K562 (cell line): ENCODE results near the gene ABT1. TPM values are rescaled to one million over a fixed set of nuclear protein-coding genes. Genes with fewer than 3 reads are reported as not detected.
A peak's percentile ranks its signal among the peaks of the same experiment; 100 is the strongest.

Source experiments
- GMEB1 ChIP-seq: fragments of 250-450 bp; sonication (Bioruptor Pico); IDR thresholded peaks from 2 replicates; pipeline ENCODE4 v1.4.0; 2020; ENCODE audit warnings: mild to moderate bottlenecking
- RAD21 ChIP-seq, 2 experiments: fragments of 250-450 bp in 1 of 2; fragments of 450-650 bp in 1 of 2; sonication (Bioruptor Pico) in 1 of 2; formaldehyde crosslinking in 1 of 2; IDR thresholded peaks in 1 of 2; conservative IDR thresholded peaks in 1 of 2; 2 replicates each; pipeline versions ENCODE4 v1.4.0 to v1.8.0; 2020 to 2022; ENCODE audit warnings: mild to moderate bottlenecking in 2 of 2, moderate library complexity in 1 of 2
- ZC3H11A ChIP-seq: IDR thresholded peaks from 2 replicates; pipeline ENCODE4 v1.6.1; 2012; ENCODE audit warnings: low read depth, low read length, improper control_type of control experiment
- polyA plus RNA-seq, 8 experiments: library from polyadenylated mRNA; depleted of rRNA in 4 of 8; stranded (reverse) in 5 of 8; unstranded in 3 of 8; fragments of >200 nt; fragmentation: Nextera tagmentation in 2 of 8; fragmentation: Illumina TruSeq in 1 of 8; extraction: Ambion mirVana in 2 of 8; extraction: Trizol in 1 of 8; gene quantifications; 2 replicates each; pipeline versions ENCODE4 v1.2.1 to v1.2.3, GENCODE V29; 2011 to 2014; ENCODE audit warnings: inconsistent platforms in 1 of 8, missing spikeins in 1 of 8
- total RNA-seq, 7 experiments: library from RNA; depleted of rRNA in 6 of 7; stranded (reverse); fragments of >200 nt in 6 of 7; fragmentation: Illumina TruSeq in 2 of 7; extraction: Trizol in 2 of 7; gene quantifications; 2 replicates each; pipeline versions ENCODE4 v1.2.1 to v1.2.3, GENCODE V29; 2011 to 2021; ENCODE audit warnings: low replicate concordance in 1 of 7
- TF ChIP-seq, protein P1 (sequence below): fragments of 250-450 bp; sonication (Bioruptor Pico); IDR thresholded peaks from 2 replicates; pipeline ENCODE4 v1.5.0; 2021
- TF ChIP-seq, protein P2 (sequence below): sonication (generic); formaldehyde crosslinking; IDR thresholded peaks from 2 replicates; pipeline ENCODE4 v1.8.1; 2022; ENCODE audit warnings: missing genetic modification reagents

The ABT1 gene
- total and polyA plus RNA-seq, 9 of the 15 experiments (the other 6 are each of a cell fraction or from before 2014, with no cell fraction given) = 8.8 to 52.7 (median 40.7) TPM

GRCh38 chr6:26592649-26593048 is 4.1 kb upstream of the ABT1 start (continued):
- TF ChIP-seq, protein P1, sequence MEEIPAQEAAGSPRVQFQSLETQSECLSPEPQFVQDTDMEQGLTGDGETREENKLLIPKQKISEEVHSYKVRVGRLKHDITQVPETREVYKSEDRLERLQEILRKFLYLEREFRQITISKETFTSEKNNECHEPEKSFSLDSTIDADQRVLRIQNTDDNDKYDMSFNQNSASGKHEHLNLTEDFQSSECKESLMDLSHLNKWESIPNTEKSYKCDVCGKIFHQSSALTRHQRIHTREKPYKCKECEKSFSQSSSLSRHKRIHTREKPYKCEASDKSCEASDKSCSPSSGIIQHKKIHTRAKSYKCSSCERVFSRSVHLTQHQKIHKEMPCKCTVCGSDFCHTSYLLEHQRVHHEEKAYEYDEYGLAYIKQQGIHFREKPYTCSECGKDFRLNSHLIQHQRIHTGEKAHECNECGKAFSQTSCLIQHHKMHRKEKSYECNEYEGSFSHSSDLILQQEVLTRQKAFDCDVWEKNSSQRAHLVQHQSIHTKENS = no peak
- TF ChIP-seq ZC3H11A (no peak), RAD21 (CRISPR knock-in tag; conservative IDR thresholded peaks at IDR 0.05 in 1 of 2, IDR thresholded peaks at IDR 0.05 in 1 of 2) (peak in 1 of 2 experiments; percentile 54; a peak in 3 of 4 replicates), GMEB1 (no peak)
- TF ChIP-seq, protein P2, sequence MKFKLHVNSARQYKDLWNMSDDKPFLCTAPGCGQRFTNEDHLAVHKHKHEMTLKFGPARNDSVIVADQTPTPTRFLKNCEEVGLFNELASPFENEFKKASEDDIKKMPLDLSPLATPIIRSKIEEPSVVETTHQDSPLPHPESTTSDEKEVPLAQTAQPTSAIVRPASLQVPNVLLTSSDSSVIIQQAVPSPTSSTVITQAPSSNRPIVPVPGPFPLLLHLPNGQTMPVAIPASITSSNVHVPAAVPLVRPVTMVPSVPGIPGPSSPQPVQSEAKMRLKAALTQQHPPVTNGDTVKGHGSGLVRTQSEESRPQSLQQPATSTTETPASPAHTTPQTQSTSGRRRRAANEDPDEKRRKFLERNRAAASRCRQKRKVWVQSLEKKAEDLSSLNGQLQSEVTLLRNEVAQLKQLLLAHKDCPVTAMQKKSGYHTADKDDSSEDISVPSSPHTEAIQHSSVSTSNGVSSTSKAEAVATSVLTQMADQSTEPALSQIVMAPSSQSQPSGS (CRISPR knock-in tag) = no peak
- TF ChIP-seq, all 486 proteins: peak for 5
